K562 (cell line): ENCODE data around the gene RAD50. TPM values are rescaled to one million over a fixed set of nuclear protein-coding genes. Genes with fewer than 3 reads are reported as not detected.

ENCODE experiments used
- ATAC-seq: fragments of 200-7000 bp; cut with Tn5 transposase; 3 replicates; pipeline ENCODE4 v1.9.1; 2020; ENCODE audit warnings: moderate library complexity
- BruUV-seq: library from RNA; stranded (reverse); fragments of 400-500 nt; replicated peaks from 2 replicates; lab custom pipeline; 2021; lab: Mats Ljungman, UMichigan
- CTCF ChIA-PET: fragments of 300-600 bp; formaldehyde crosslinking; extraction: SDS; loops from one replicate; lab custom pipeline; 2021; ENCODE audit warnings: low intra/inter-chr PET ratio; lab: Yijun Ruan, JAX
- POLR2A ChIA-PET: fragments of 300-600, 350-650 bp; sonication (Branson Sonifier 250); formaldehyde crosslinking; extraction: SDS; loops from one replicate; lab custom pipeline; 2021; ENCODE audit warnings: antibody characterized with exemption, inconsistent platforms; lab: Yijun Ruan, JAX
- DNase-seq, 4 experiments: peaks; one replicate each; pipeline versions ENCODE4 v3.0.0 to v3.0.0-alpha.2; 2011 to 2018; ENCODE audit warnings: low spot score in 3 of 4, mixed read lengths in 3 of 4; ENCODE audit errors: extremely low read depth in 1 of 4
- FAIRE-seq: peaks from 2 replicates; lab custom pipeline; 2011; peaks lifted over from hg19 to GRCh38; lab: Jason Lieb, UNC
- H2AFZ ChIP-seq: 2 replicates; pipeline ENCODE4 v1.6.0; 2011; ENCODE audit warnings: low read depth, low read length, control low read depth, inconsistent platforms
- H3K27ac ChIP-seq: fragments of 200-600 bp; 3 replicates; pipeline ENCODE4 v1.8.0; 2011; ENCODE audit warnings: low read depth, mild to moderate bottlenecking, control low read depth, inconsistent platforms, low read length, moderate library complexity, mixed read lengths; ENCODE audit errors: extremely low read depth
- H3K27me3 ChIP-seq, 2 experiments: fragments of 300-600 bp in 1 of 2; 2 replicates in 1 of 2; 3 replicates in 1 of 2; pipeline versions ENCODE4 v1.6.0 to v1.8.0; 2011; ENCODE audit warnings: inconsistent platforms in 2 of 2, low read length in 2 of 2, mild to moderate bottlenecking in 1 of 2, mixed read lengths in 1 of 2, moderate library complexity in 1 of 2; ENCODE audit not compliant: control insufficient read depth in 2 of 2, insufficient read depth in 2 of 2
- H3K36me3 ChIP-seq: fragments of 300-600 bp; 3 replicates; pipeline ENCODE4 v1.8.0; 2011; ENCODE audit warnings: mild to moderate bottlenecking, low read length, inconsistent platforms; ENCODE audit not compliant: control insufficient read depth, insufficient read depth
- H3K4me1 ChIP-seq, 2 experiments: fragments of 200-600 bp in 1 of 2; replicated peaks in 1 of 2; 2 replicates in 1 of 2; 3 replicates in 1 of 2; pipeline versions ENCODE4 v1.5.1 to v1.8.0; 2011; ENCODE audit warnings: inconsistent platforms in 2 of 2, low read length in 2 of 2, mild to moderate bottlenecking in 1 of 2, mixed read lengths in 1 of 2, moderate library complexity in 1 of 2; ENCODE audit not compliant: control insufficient read depth in 2 of 2, insufficient read depth in 2 of 2
- H3K4me2 ChIP-seq: 2 replicates; pipeline ENCODE4 v1.6.1; 2011; ENCODE audit warnings: low read length, control low read depth, inconsistent platforms, mixed read lengths; ENCODE audit not compliant: insufficient read depth
- H3K4me3 ChIP-seq: fragments of 200-600 bp; sonication (generic), shearing (Covaris generic); 2 replicates; pipeline ENCODE4 v1.5.1; 2016; ENCODE audit warnings: control low read depth, inconsistent platforms
- H3K79me2 ChIP-seq: fragments of 200-600 bp; 3 replicates; pipeline ENCODE4 v1.8.0; 2011; ENCODE audit warnings: low read length, inconsistent platforms; ENCODE audit not compliant: control insufficient read depth, insufficient read depth
- H3K9ac ChIP-seq, 2 experiments: 2 replicates each; pipeline versions ENCODE4 v1.6.0 to v1.6.1; 2011; ENCODE audit warnings: low read depth in 2 of 2, low read length in 2 of 2, control low read depth in 1 of 2, inconsistent platforms in 1 of 2, mild to moderate bottlenecking in 1 of 2, mixed read lengths in 1 of 2; ENCODE audit not compliant: insufficient read depth in 1 of 2
- H3K9me1 ChIP-seq: one replicate; pipeline ENCODE4 v1.6.0; 2011; ENCODE audit warnings: inconsistent platforms, mild to moderate bottlenecking, low read length, moderate library complexity; ENCODE audit not compliant: control insufficient read depth, insufficient read depth
- H3K9me3 ChIP-seq: replicated peaks from 2 replicates; pipeline ENCODE4 v1.5.1; 2011; ENCODE audit warnings: low read depth, low read length, inconsistent platforms; ENCODE audit not compliant: control insufficient read depth, insufficient read depth
- H4K20me1 ChIP-seq: replicated peaks from 2 replicates; pipeline ENCODE4 v1.6.1; 2011; ENCODE audit warnings: low read length, inconsistent platforms, mixed read lengths; ENCODE audit not compliant: control insufficient read depth, insufficient read depth
- ARNT ChIP-seq, 2 experiments: fragments of 450-650 bp; IDR thresholded peaks; 2 replicates each; pipeline ENCODE4 v1.6.1; 2016; ENCODE audit warnings: mild to moderate bottlenecking in 1 of 2
- CEBPB ChIP-seq: fragments of 450-650 bp; IDR thresholded peaks from 2 replicates; pipeline ENCODE4 v1.6.1; 2016; ENCODE audit warnings: missing genetic modification characterization, missing compliant biosample characterization
- E2F5 ChIP-seq: sonication (generic); formaldehyde crosslinking; IDR thresholded peaks from 2 replicates; pipeline ENCODE4 v1.8.0; 2022; ENCODE audit warnings: mild to moderate bottlenecking, missing genetic modification reagents
- FOS ChIP-seq: IDR thresholded peaks from 3 replicates; pipeline ENCODE4 v1.6.1; 2011; ENCODE audit not compliant: insufficient read length; ENCODE audit errors: extremely low read depth
- KLF6 ChIP-seq: fragments of 250-450 bp; sonication (Bioruptor Pico); IDR thresholded peaks from 2 replicates; pipeline ENCODE4 v1.4.0; 2020; ENCODE audit warnings: mild to moderate bottlenecking, moderate library complexity, borderline replicate concordance
- MAFF ChIP-seq: IDR thresholded peaks from 2 replicates; pipeline ENCODE4 v1.6.1; 2012; ENCODE audit warnings: low read length, improper control_type of control experiment
- PHB ChIP-seq: fragments of 250-450 bp; sonication (Bioruptor Pico); IDR thresholded peaks from 2 replicates; pipeline ENCODE4 v1.5.0; 2021
- POLR2AphosphoS5 ChIP-seq: IDR thresholded peaks from 2 replicates; pipeline ENCODE4 v1.6.1; 2011; ENCODE audit warnings: mild to moderate bottlenecking, low read depth, low read length, moderate library complexity; ENCODE audit not compliant: control insufficient read depth, insufficient read depth
- RBM14 ChIP-seq: fragments of 200-400 bp; formaldehyde crosslinking; IDR thresholded peaks from 2 replicates; pipeline ENCODE4 v1.6.1; 2018; ENCODE audit warnings: low read depth, mild to moderate bottlenecking, low read length, moderate library complexity, borderline replicate concordance; ENCODE audit not compliant: insufficient read depth
- RFX5 ChIP-seq: IDR thresholded peaks from 2 replicates; pipeline ENCODE4 v1.6.1; 2011; ENCODE audit warnings: low read depth, mild to moderate bottlenecking, improper control_type of control experiment, low read length
- SMAD3 ChIP-seq: fragments of 450-650 bp; formaldehyde crosslinking; conservative IDR thresholded peaks from 2 replicates; pipeline ENCODE4 v1.4.0; 2020; ENCODE audit warnings: mild to moderate bottlenecking
- SMARCC2 ChIP-seq: fragments of 450-650 bp; IDR thresholded peaks from 2 replicates; pipeline ENCODE4 v1.6.1; 2017; ENCODE audit warnings: antibody characterized with exemption, moderate library complexity, mild to moderate bottlenecking, low read depth
- TBP ChIP-seq: optimal IDR thresholded peaks from 2 replicates; pipeline ENCODE3; 2011; ENCODE audit warnings: low read depth, low read length, improper control_type of control experiment
- TFAM ChIP-seq: fragments of 250-450 bp; sonication (Bioruptor Pico); conservative IDR thresholded peaks from 2 replicates; pipeline ENCODE4 v1.5.0; 2021; ENCODE audit warnings: mild to moderate bottlenecking, moderate library complexity
- ZNF239 ChIP-seq: fragments of 250-450 bp; sonication (Bioruptor Pico); IDR thresholded peaks from 2 replicates; pipeline ENCODE4 v1.4.0; 2020; ENCODE audit warnings: mild to moderate bottlenecking
- ZNF274 ChIP-seq: IDR thresholded peaks from 2 replicates; pipeline ENCODE4 v1.6.1; 2011; ENCODE audit warnings: low read depth, mild to moderate bottlenecking, low read length, moderate library complexity, borderline replicate concordance
- ZNF311 ChIP-seq: fragments of 250-450 bp; sonication (Bioruptor Pico); IDR thresholded peaks from 2 replicates; pipeline ENCODE4 v1.4.0; 2020; ENCODE audit warnings: mild to moderate bottlenecking, moderate library complexity
- ZNF609 ChIP-seq: sonication (generic); formaldehyde crosslinking; IDR thresholded peaks from 2 replicates; pipeline ENCODE4 v1.8.1; 2023; ENCODE audit warnings: missing genetic modification reagents, mild to moderate bottlenecking, borderline replicate concordance
- ZNF766 ChIP-seq: fragments of 200-800 bp; sonication (Bioruptor generic); conservative IDR thresholded peaks from 2 replicates; pipeline ENCODE4 v1.6.1; 2016; ENCODE audit warnings: missing genetic modification characterization, missing compliant biosample characterization
- WGBS: fragments of 100-300 bp; shearing (Covaris generic); methylation state at CpG from one replicate; pipeline ENCODE4 v1.1.6; 2016; ENCODE audit warnings: low coverage, mixed read lengths; ENCODE audit not compliant: insufficient coverage; ENCODE audit errors: missing lambda C conversion rate; 5-methylcytosine and 5-hydroxymethylcytosine counted together
- in situ Hi-C: fragments of 300-500 bp; cut with MboI; formaldehyde crosslinking; loops from 4 replicates; pipeline ENCODE4 v1.15.0; 2018; ENCODE audit warnings: inconsistent platforms, mixed read lengths
- intact Hi-C: fragments of 100-400 bp; cut with micrococcal nuclease; formaldehyde crosslinking; loops from 2 replicates; pipeline ENCODE4 v1.14.2; 2022
- polyA plus RNA-seq, 8 experiments: library from polyadenylated mRNA; depleted of rRNA in 4 of 8; stranded (reverse) in 5 of 8; unstranded in 3 of 8; fragments of >200 nt; fragmentation: Nextera tagmentation in 2 of 8; fragmentation: Illumina TruSeq in 1 of 8; extraction: Ambion mirVana in 2 of 8; extraction: Trizol in 1 of 8; gene quantifications; 2 replicates each; pipeline versions ENCODE4 v1.2.1 to v1.2.3, GENCODE V29; 2011 to 2014; ENCODE audit warnings: inconsistent platforms in 1 of 8, missing spikeins in 1 of 8
- total RNA-seq, 7 experiments: library from RNA; depleted of rRNA in 6 of 7; stranded (reverse); fragments of >200 nt in 6 of 7; fragmentation: Illumina TruSeq in 2 of 7; extraction: Trizol in 2 of 7; gene quantifications; 2 replicates each; pipeline versions ENCODE4 v1.2.1 to v1.2.3, GENCODE V29; 2011 to 2021; ENCODE audit warnings: low replicate concordance in 1 of 7

Gene RAD50
- total and polyA plus RNA-seq, 9 of the 15 experiments (the other 6 are each of a cell fraction or from before 2014, with no cell fraction given): 15.3 to 74.2 (median 44.1) TPM

- ATAC-seq: peak; percentile 38
- H3K27me3 ChIP-seq: no peaks in the 10 kb centered on the region
- ChIA-PET POLR2A (interaction anchor here (1.6 kb wide), 1 partner anchor 9 kb away, joined by 5 read pairs; no protein-coding TSS in a partner anchor), CTCF (no interaction called here)
- no peaks in the 10 kb centered on the region for H3K36me3 ChIP-seq
- in situ Hi-C loops (no loop called here), intact Hi-C loops (no loop called here)
- no peaks in the 10 kb centered on the region for H3K9me3 ChIP-seq
- H3K9me1 ChIP-seq: no peaks in the 10 kb centered on the region
- H3K4me3 ChIP-seq: no peak overlapping the region
- DNase-seq: peak in 2 of 4 experiments; percentile 74 to 79
- H3K4me1 ChIP-seq: peaks cover 10 to 45% of the 10 kb centered on the region in 2 experiments
- H3K9ac ChIP-seq: 0 out of 4 replicates have a peak overlapping the region, but pooled peaks of 1 of the 2 experiments have one; percentile 14
- 4% methylated on average over 6 of the region's 6 CpGs for WGBS
- no peaks in the 10 kb centered on the region for H4K20me1 ChIP-seq
- no peak overlapping the region for H3K27ac ChIP-seq
- FAIRE-seq: no peak
- peak overlapping the region; percentile 21; the same call in 1 of the 2 replicates for H3K4me2 ChIP-seq
- H3K79me2 ChIP-seq: no peaks in the 10 kb centered on the region
- BruUV-seq: no TSS peak
- H2AFZ ChIP-seq: 0 out of 2 replicates have a peak overlapping the region, but pooled peaks have one; percentile 43
- TF ChIP-seq TBP: no peak
- no peak for TF ChIP-seq TFAM (CRISPR knock-in tag)
- no peak for TF ChIP-seq FOS
- TF ChIP-seq SMARCC2: peak; percentile 38; the same call in 1 of the 2 replicates
- TF ChIP-seq SMAD3 (CRISPR knock-in tag): no peak
- no peak for TF ChIP-seq MAFF
- peak; percentile 93 for TF ChIP-seq CEBPB
- no peak for TF ChIP-seq PHB (CRISPR knock-in tag)
- no peak for TF ChIP-seq RFX5
- TF ChIP-seq ZNF766: 0 out of 2 replicates have a peak, but pooled peaks have one; percentile 7
- TF ChIP-seq ZNF274: no peak
- no peak for TF ChIP-seq ZNF239 (CRISPR knock-in tag)
- no peak for TF ChIP-seq ARNT (IDR thresholded peaks at IDR 0.05)
- TF ChIP-seq RBM14: no peak
- 0 out of 2 replicates have a peak, but pooled peaks have one; percentile 16 for TF ChIP-seq ZNF311 (CRISPR knock-in tag)
- TF ChIP-seq E2F5: no peak
- TF ChIP-seq ZNF609: no peak
- TF ChIP-seq KLF6 (CRISPR knock-in tag): no peak
- peak; percentile 83; the same call in 1 of the 2 replicates for TF ChIP-seq POLR2AphosphoS5
These were observed 127.7 kb downstream of the RAD50 start for GRCh38 chr5:132684491-132684890.
